GM23338 (cell line): ENCODE measurements around the gene KCNK3. TPM values are rescaled to one million over a fixed set of nuclear protein-coding genes. Genes with fewer than 3 reads are reported as not detected.

Experiments
- ATAC-seq: fragments of 200-7000 bp; cut with Tn5 transposase; 3 replicates; pipeline ENCODE4 v1.9.1; 2020
- DNase-seq: peaks from one replicate; pipeline ENCODE4 v3.0.0-alpha.2; 2015; ENCODE audit warnings: low spot score
- H2AFZ ChIP-seq: fragments of 200-600 bp; sonication (generic); 2 replicates; pipeline ENCODE4 v1.8.0; 2016; ENCODE audit warnings: antibody characterized with exemption, mild to moderate bottlenecking, moderate library complexity
- H3F3A ChIP-seq: fragments of 200-600 bp; sonication (generic); replicated peaks from 2 replicates; pipeline ENCODE4 v1.8.0; 2017; ENCODE audit warnings: antibody characterized with exemption, mixed run types, low read depth
- H3K27ac ChIP-seq: fragments of 200-600 bp; sonication (generic); 2 replicates; pipeline ENCODE4 v1.6.1; 2016; ENCODE audit warnings: low read depth
- H3K27me3 ChIP-seq: fragments of 200-600 bp; sonication (generic); 2 replicates; pipeline ENCODE4 v1.8.0; 2016; ENCODE audit warnings: mild to moderate bottlenecking, mixed run types, moderate library complexity; ENCODE audit not compliant: insufficient read depth
- H3K36me3 ChIP-seq: fragments of 200-600 bp; sonication (generic); 2 replicates; pipeline ENCODE4 v1.8.0; 2016; ENCODE audit warnings: mild to moderate bottlenecking; ENCODE audit not compliant: insufficient read depth
- H3K4me1 ChIP-seq: fragments of 200-600 bp; sonication (generic); 2 replicates; pipeline ENCODE4 v1.8.0; 2016; ENCODE audit warnings: mild to moderate bottlenecking, moderate library complexity; ENCODE audit not compliant: insufficient read depth
- H3K4me2 ChIP-seq: fragments of 200-600 bp; sonication (generic); 2 replicates; pipeline ENCODE4 v1.7.1; 2017; ENCODE audit warnings: mixed run types
- H3K4me3 ChIP-seq: fragments of 200-600 bp; sonication (generic); 2 replicates; pipeline ENCODE4 v1.6.1; 2016; ENCODE audit warnings: mixed run types
- H3K79me2 ChIP-seq: fragments of 200-600 bp; sonication (generic); replicated peaks from 2 replicates; pipeline ENCODE4 v1.8.0; 2017; ENCODE audit warnings: mild to moderate bottlenecking; ENCODE audit not compliant: insufficient read depth
- H3K9me2 ChIP-seq: fragments of 200-600 bp; sonication (generic); 2 replicates; pipeline ENCODE4 v1.8.0; 2017; ENCODE audit not compliant: insufficient read depth
- H4K20me1 ChIP-seq: fragments of 200-600 bp; sonication (generic); replicated peaks from 2 replicates; pipeline ENCODE4 v1.8.0; 2017; ENCODE audit warnings: mild to moderate bottlenecking; ENCODE audit not compliant: insufficient read depth
- H3K27ac Mint-ChIP-seq: 2 replicates; pipeline ENCODE4 v1.8.0; 2020; ENCODE audit warnings: inconsistent platforms, mild to moderate bottlenecking, moderate library complexity, mixed read lengths
- H3K27me3 Mint-ChIP-seq: 3 replicates; pipeline ENCODE4 v1.8.0; 2022; ENCODE audit warnings: low read depth, mild to moderate bottlenecking, moderate library complexity, mixed read lengths, inconsistent platforms; ENCODE audit not compliant: insufficient read depth, poor library complexity
- H3K36me3 Mint-ChIP-seq: 3 replicates; pipeline ENCODE4 v1.8.0; 2021; ENCODE audit warnings: low read depth, mild to moderate bottlenecking, inconsistent platforms, moderate library complexity, mixed read lengths
- H3K4me1 Mint-ChIP-seq: 3 replicates; pipeline ENCODE4 v1.8.0; 2020; ENCODE audit warnings: mild to moderate bottlenecking, inconsistent platforms, mixed read lengths
- H3K4me3 Mint-ChIP-seq: 3 replicates; pipeline ENCODE4 v1.8.0; 2021; ENCODE audit warnings: moderate library complexity, mild to moderate bottlenecking, inconsistent platforms, mixed read lengths
- H3K9me3 Mint-ChIP-seq: 3 replicates; pipeline ENCODE4 v1.8.0; 2020; ENCODE audit warnings: moderate library complexity, mild to moderate bottlenecking, inconsistent platforms, mixed read lengths
- CTCF ChIP-seq, 2 experiments: fragments of 200-600 bp in 1 of 2; sonication (generic) in 1 of 2; conservative IDR thresholded peaks; 2 replicates each; pipeline versions ENCODE4 v1.5.1 to v1.6.1; 2016 to 2017; ENCODE audit warnings: antibody characterized with exemption in 2 of 2, low read depth in 2 of 2, mild to moderate bottlenecking in 2 of 2, moderate library complexity in 1 of 2
- NANOG ChIP-seq: IDR thresholded peaks from 2 replicates; pipeline ENCODE4 v1.6.1; 2016; ENCODE audit warnings: antibody characterized with exemption, borderline replicate concordance
- POLR2AphosphoS5 ChIP-seq: IDR thresholded peaks from 2 replicates; pipeline ENCODE4 v1.6.1; 2016; ENCODE audit warnings: antibody characterized with exemption, low read depth
- ZNF462 ChIP-seq: fragments of 250-450 bp; sonication (Bioruptor Pico); IDR thresholded peaks from 2 replicates; pipeline ENCODE4 v1.5.0; 2020; ENCODE audit warnings: mild to moderate bottlenecking, moderate library complexity
- polyA plus RNA-seq: library from polyadenylated mRNA; unstranded; fragments of >200 nt; fragmentation: Nextera tagmentation; extraction: Ambion mirVana; gene quantifications from 2 replicates; pipeline ENCODE4 v1.2.1, GENCODE V29; 2016
- total RNA-seq: library from RNA; depleted of rRNA; stranded (reverse); fragments of >200 nt; shearing (Covaris generic); gene quantifications from 2 replicates; pipeline ENCODE4 v1.2.3, GENCODE V29; 2014

Gene KCNK3
- total and polyA plus RNA-seq, 2 experiments from 2014 or later, result not detected

DNA sequence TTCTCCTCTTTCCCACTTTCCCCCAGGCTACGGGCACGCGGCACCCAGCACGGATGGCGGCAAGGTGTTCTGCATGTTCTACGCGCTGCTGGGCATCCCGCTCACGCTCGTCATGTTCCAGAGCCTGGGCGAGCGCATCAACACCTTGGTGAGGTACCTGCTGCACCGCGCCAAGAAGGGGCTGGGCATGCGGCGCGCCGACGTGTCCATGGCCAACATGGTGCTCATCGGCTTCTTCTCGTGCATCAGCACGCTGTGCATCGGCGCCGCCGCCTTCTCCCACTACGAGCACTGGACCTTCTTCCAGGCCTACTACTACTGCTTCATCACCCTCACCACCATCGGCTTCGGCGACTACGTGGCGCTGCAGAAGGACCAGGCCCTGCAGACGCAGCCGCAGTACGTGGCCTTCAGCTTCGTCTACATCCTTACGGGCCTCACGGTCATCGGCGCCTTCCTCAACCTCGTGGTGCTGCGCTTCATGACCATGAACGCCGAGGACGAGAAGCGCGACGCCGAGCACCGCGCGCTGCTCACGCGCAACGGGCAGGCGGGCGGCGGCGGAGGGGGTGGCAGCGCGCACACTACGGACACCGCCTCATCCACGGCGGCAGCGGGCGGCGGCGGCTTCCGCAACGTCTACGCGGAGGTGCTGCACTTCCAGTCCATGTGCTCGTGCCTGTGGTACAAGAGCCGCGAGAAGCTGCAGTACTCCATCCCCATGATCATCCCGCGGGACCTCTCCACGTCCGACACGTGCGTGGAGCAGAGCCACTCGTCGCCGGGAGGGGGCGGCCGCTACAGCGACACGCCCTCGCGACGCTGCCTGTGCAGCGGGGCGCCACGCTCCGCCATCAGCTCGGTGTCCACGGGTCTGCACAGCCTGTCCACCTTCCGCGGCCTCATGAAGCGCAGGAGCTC is 35.4 kb downstream of the KCNK3 start:
- H3K9me2 ChIP-seq, result no peaks in the 10 kb centered on the region
- H4K20me1 ChIP-seq, result no peaks in the 10 kb centered on the region
- no peak for TF ChIP-seq POLR2AphosphoS5
- TF ChIP-seq CTCF (conservative IDR thresholded peaks at IDR 0.05; ENCODE audit: low read depth in 2 of 2), result peak; percentile 11 to 39; a peak in 2 of 4 replicates
- TF ChIP-seq NANOG, result no peak
- no peak for TF ChIP-seq ZNF462 (CRISPR knock-in tag)
- ATAC-seq, result peak; percentile 31; the same call in 2 of the 3 replicates
- Mint-ChIP-seq H3K4me3 (no peak overlapping the region), H3K27ac (no peak overlapping the region), H3K4me1 (no peaks in the 10 kb centered on the region), H3K9me3 (no peaks in the 10 kb centered on the region), H3K27me3 (peaks cover 12% of the 10 kb centered on the region), H3K36me3 (no peaks in the 10 kb centered on the region)
- no peaks in the 10 kb centered on the region for H3K27me3 ChIP-seq
- H2AFZ ChIP-seq, result no peak overlapping the region
- no peaks in the 10 kb centered on the region for H3F3A ChIP-seq
- peak; percentile 30 for DNase-seq
- H3K79me2 ChIP-seq, result no peaks in the 10 kb centered on the region
- no peak overlapping the region for H3K4me2 ChIP-seq
- H3K36me3 ChIP-seq, result no peaks in the 10 kb centered on the region
- H3K4me1 ChIP-seq, result no peaks in the 10 kb centered on the region
- no peak overlapping the region for H3K4me3 ChIP-seq
- H3K27ac ChIP-seq, result no peak overlapping the region
